Neural progenitor cell (in vitro differentiated cells): ENCODE results near the gene ATP1A4. TPM values are rescaled to one million over a fixed set of nuclear protein-coding genes. Genes with fewer than 3 reads are reported as not detected.

ENCODE experiments used
- DNase-seq: peaks from one replicate; pipeline ENCODE4 v3.0.0-alpha.2; 2016; ENCODE audit warnings: low spot score
- H2AFZ ChIP-seq: fragments of 200-600 bp; sonication (generic); replicated peaks from 2 replicates; pipeline ENCODE4 v1.6.1; 2016; ENCODE audit warnings: antibody characterized with exemption
- H3F3A ChIP-seq: fragments of 200-600 bp; sonication (generic); 2 replicates; pipeline ENCODE4 v1.6.1; 2016; ENCODE audit warnings: antibody characterized with exemption, low read depth
- H3K27ac ChIP-seq: fragments of 200-600 bp; sonication (generic); 2 replicates; pipeline ENCODE4 v1.5.1; 2016; ENCODE audit warnings: mild to moderate bottlenecking
- H3K27me3 ChIP-seq: fragments of 200-600 bp; sonication (generic); 2 replicates; pipeline ENCODE4 v1.6.1; 2016; ENCODE audit warnings: mild to moderate bottlenecking, moderate library complexity
- H3K36me3 ChIP-seq: fragments of 200-600 bp; sonication (generic); 2 replicates; pipeline ENCODE4 v1.5.1; 2016
- H3K4me1 ChIP-seq: fragments of 200-600 bp; sonication (generic); 2 replicates; pipeline ENCODE4 v1.6.1; 2016; ENCODE audit warnings: mixed run types
- H3K4me2 ChIP-seq: fragments of 200-600 bp; sonication (generic); 2 replicates; pipeline ENCODE4 v1.6.1; 2016
- H3K4me3 ChIP-seq: fragments of 200-600 bp; sonication (generic); 2 replicates; pipeline ENCODE4 v1.5.1; 2016
- H3K79me2 ChIP-seq: fragments of 200-600 bp; sonication (generic); 2 replicates; pipeline ENCODE4 v1.6.1; 2016; ENCODE audit warnings: low read depth
- H3K9ac ChIP-seq: fragments of 200-600 bp; sonication (generic); 2 replicates; pipeline ENCODE4 v1.6.1; 2016
- H3K9me3 ChIP-seq: fragments of 200-600 bp; sonication (generic); 2 replicates; pipeline ENCODE4 v1.5.1; 2016; ENCODE audit warnings: low read depth
- H4K20me1 ChIP-seq: fragments of 200-600 bp; sonication (generic); 2 replicates; pipeline ENCODE4 v1.6.1; 2016; ENCODE audit warnings: low read depth
- H3K27ac Mint-ChIP-seq: 3 replicates; pipeline ENCODE4 v1.8.0; 2021; ENCODE audit warnings: mixed read lengths
- H3K27me3 Mint-ChIP-seq: 2 replicates; pipeline ENCODE4 v1.8.0; 2022; ENCODE audit warnings: low read depth, mild to moderate bottlenecking, inconsistent platforms, moderate library complexity, mixed read lengths; ENCODE audit not compliant: insufficient read depth
- H3K36me3 Mint-ChIP-seq: 3 replicates; pipeline ENCODE4 v1.8.0; 2021; ENCODE audit warnings: mixed read lengths
- H3K4me1 Mint-ChIP-seq: 3 replicates; pipeline ENCODE4 v1.8.0; 2021; ENCODE audit warnings: mixed read lengths
- H3K4me3 Mint-ChIP-seq: 3 replicates; pipeline ENCODE4 v1.8.0; 2021; ENCODE audit warnings: mild to moderate bottlenecking, moderate library complexity, mixed read lengths
- H3K9me3 Mint-ChIP-seq: 3 replicates; pipeline ENCODE4 v1.8.0; 2020; ENCODE audit warnings: mixed read lengths
- CTCF ChIP-seq: fragments of 200-600 bp; sonication (generic); IDR thresholded peaks from 2 replicates; pipeline ENCODE4 v1.5.1; 2017; ENCODE audit warnings: antibody characterized with exemption, mild to moderate bottlenecking
- EZH2 ChIP-seq: fragments of 200-600 bp; sonication (generic); IDR thresholded peaks from 2 replicates; pipeline ENCODE4 v1.6.1; 2017; ENCODE audit warnings: antibody characterized with exemption, mild to moderate bottlenecking, moderate library complexity
- EZH2phosphoT487 ChIP-seq: fragments of 200-600 bp; sonication (generic); IDR thresholded peaks from 2 replicates; pipeline ENCODE4 v1.6.1; 2017; ENCODE audit warnings: antibody characterized with exemption
- total RNA-seq: library from RNA; depleted of rRNA; stranded (reverse); fragments of >200 nt; gene quantifications from 2 replicates; pipeline ENCODE4 v1.2.3, GENCODE V29; 2015; ENCODE audit warnings: low replicate concordance

The ATP1A4 gene
- total RNA-seq, 1 donor from 2014 or later, result 0.17 TPM

GRCh38 chr1:160225345-160225744 lies 73.9 kb downstream of the ATP1A4 start:
- Histone ChIP-seq H3K4me2 (no peak overlapping the region), H3K36me3 (peaks cover 8% of the 10 kb centered on the region)

GRCh38 chr1:160226623-160227022 lies 75.2 kb downstream of the ATP1A4 start:
- no peak for DNase-seq
- TF ChIP-seq EZH2 (no peak), CTCF (no peak), EZH2phosphoT487 (no peak)
- H3K27me3 ChIP-seq, result no peaks in the 10 kb centered on the region
- Mint-ChIP-seq H3K9me3 (no peaks in the 10 kb centered on the region), H3K27ac (no peak overlapping the region), H3K36me3 (peaks cover 41% of the 10 kb centered on the region), H3K27me3 (no peaks in the 10 kb centered on the region), H3K4me1 (no peaks in the 10 kb centered on the region), H3K4me3 (no peak overlapping the region)
- no peaks in the 10 kb centered on the region for H3K9me3 ChIP-seq
- H3F3A ChIP-seq, result peaks cover 4% of the 10 kb centered on the region
- no peaks in the 10 kb centered on the region for H4K20me1 ChIP-seq
- H3K79me2 ChIP-seq, result no peaks in the 10 kb centered on the region
- H3K36me3 ChIP-seq, result peaks cover 18% of the 10 kb centered on the region
- no peak overlapping the region for H3K4me3 ChIP-seq
- no peak overlapping the region for H3K4me2 ChIP-seq
- H3K9ac ChIP-seq, result no peak overlapping the region
- no peaks in the 10 kb centered on the region for H3K4me1 ChIP-seq
- H3K27ac ChIP-seq, result no peak overlapping the region
- H2AFZ ChIP-seq, result no peak overlapping the region

More at GRCh38 chr1:160225345-160225744, 73.9 kb downstream of the ATP1A4 start:
- Histone ChIP-seq H3K9ac (no peak overlapping the region), H2AFZ (no peak overlapping the region), H3F3A (peaks cover 15% of the 10 kb centered on the region), H3K9me3 (no peaks in the 10 kb centered on the region), H3K4me1 (peaks cover 6% of the 10 kb centered on the region), H3K27ac (no peak overlapping the region), H4K20me1 (peaks cover 7% of the 10 kb centered on the region), H3K79me2 (no peaks in the 10 kb centered on the region), H3K4me3 (no peak overlapping the region), H3K27me3 (no peaks in the 10 kb centered on the region)
- no peak for DNase-seq
- no peaks in the 10 kb centered on the region for H3K9me3 Mint-ChIP-seq
- H3K36me3 Mint-ChIP-seq, result peaks cover 45% of the 10 kb centered on the region
- TF ChIP-seq EZH2 (no peak), CTCF (no peak), EZH2phosphoT487 (no peak)
- peaks cover 6% of the 10 kb centered on the region for H3K4me1 Mint-ChIP-seq
- H3K27ac Mint-ChIP-seq, result no peak overlapping the region
- no peaks in the 10 kb centered on the region for H3K27me3 Mint-ChIP-seq
- H3K4me3 Mint-ChIP-seq, result no peak overlapping the region

GRCh38 chr1:160227034-160227433 lies 75.6 kb downstream of the ATP1A4 start:
- H3K4me3 ChIP-seq, result no peak overlapping the region
- peaks cover 18% of the 10 kb centered on the region for H3K36me3 ChIP-seq
- TF ChIP-seq CTCF (no peak), EZH2phosphoT487 (no peak), EZH2 (no peak)
- H3K4me3 Mint-ChIP-seq, result no peak overlapping the region
- H3K27me3 Mint-ChIP-seq, result no peaks in the 10 kb centered on the region
- H3K79me2 ChIP-seq, result no peaks in the 10 kb centered on the region
- no peaks in the 10 kb centered on the region for H4K20me1 ChIP-seq
- H3K27ac Mint-ChIP-seq, result no peak overlapping the region
- no peak overlapping the region for H3K27ac ChIP-seq
- peaks cover 37% of the 10 kb centered on the region for H3K36me3 Mint-ChIP-seq
- no peak for DNase-seq
- no peaks in the 10 kb centered on the region for H3K9me3 Mint-ChIP-seq
- H3K27me3 ChIP-seq, result no peaks in the 10 kb centered on the region
- no peaks in the 10 kb centered on the region for H3K4me1 ChIP-seq
- peaks cover 4% of the 10 kb centered on the region for H3F3A ChIP-seq
- no peaks in the 10 kb centered on the region for H3K4me1 Mint-ChIP-seq
- H3K9me3 ChIP-seq, result no peaks in the 10 kb centered on the region
- H2AFZ ChIP-seq, result no peak overlapping the region
- H3K4me2 ChIP-seq, result no peak overlapping the region
- no peak overlapping the region for H3K9ac ChIP-seq
